Mucosa of stomach (tissue), 1 donor: ENCODE results near the gene GABRG3.
"Not testable (repeated sequence)": the region's sequence is repeated elsewhere in the genome, so short reads cannot be mapped to it uniquely, and the experiment has no call there.

Experiments used
- H3K27me3 ChIP-seq: one replicate; pipeline ENCODE4 v1.7.0; 2013; ENCODE audit warnings: mild to moderate bottlenecking, low read length; ENCODE audit not compliant: control insufficient read depth, insufficient read depth
- H3K36me3 ChIP-seq: one replicate; pipeline ENCODE4 v1.7.0; 2013; ENCODE audit warnings: low read length; ENCODE audit not compliant: control insufficient read depth, insufficient read depth
- H3K4me1 ChIP-seq: one replicate; pipeline ENCODE4 v1.7.0; 2013; ENCODE audit warnings: mild to moderate bottlenecking, low read length; ENCODE audit not compliant: control insufficient read depth, insufficient read depth
- H3K4me3 ChIP-seq: one replicate; pipeline ENCODE4 v1.7.0; 2013; ENCODE audit warnings: low read length
- H3K9ac ChIP-seq: one replicate; pipeline ENCODE4 v1.7.0; 2013; ENCODE audit warnings: mild to moderate bottlenecking, low read length, moderate library complexity
- H3K9me3 ChIP-seq: one replicate; pipeline ENCODE4 v1.7.0; 2013; ENCODE audit warnings: mild to moderate bottlenecking, low read length, moderate library complexity; ENCODE audit not compliant: control insufficient read depth
- donor health status: Pancreatic carcinoma.

The GABRG3 gene

DNA sequence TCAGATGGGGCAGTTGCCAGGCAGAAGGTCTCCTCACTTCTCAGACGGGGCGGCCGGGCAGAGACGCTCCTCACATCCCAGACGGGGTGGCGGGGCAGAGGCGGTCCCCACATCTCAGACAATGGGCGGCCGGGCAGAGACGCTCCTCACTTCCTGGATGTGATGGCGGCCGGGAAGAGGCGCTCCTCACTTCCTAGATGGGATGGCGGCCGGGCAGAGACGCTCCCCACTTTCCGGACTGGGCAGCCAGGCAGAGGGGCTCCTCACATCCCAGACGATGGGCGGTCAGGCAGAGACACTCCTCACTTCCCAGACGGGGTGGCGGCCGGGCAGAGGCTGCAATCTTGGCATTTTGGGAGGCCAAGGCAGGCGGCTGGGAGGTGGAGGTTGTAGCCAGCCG lies 33.2 kb downstream of the GABRG3 start:
- not testable (repeated sequence) for H3K4me3 ChIP-seq, H3K4me1 ChIP-seq, H3K27me3 ChIP-seq, H3K36me3 ChIP-seq, H3K9ac ChIP-seq, H3K9me3 ChIP-seq

DNA sequence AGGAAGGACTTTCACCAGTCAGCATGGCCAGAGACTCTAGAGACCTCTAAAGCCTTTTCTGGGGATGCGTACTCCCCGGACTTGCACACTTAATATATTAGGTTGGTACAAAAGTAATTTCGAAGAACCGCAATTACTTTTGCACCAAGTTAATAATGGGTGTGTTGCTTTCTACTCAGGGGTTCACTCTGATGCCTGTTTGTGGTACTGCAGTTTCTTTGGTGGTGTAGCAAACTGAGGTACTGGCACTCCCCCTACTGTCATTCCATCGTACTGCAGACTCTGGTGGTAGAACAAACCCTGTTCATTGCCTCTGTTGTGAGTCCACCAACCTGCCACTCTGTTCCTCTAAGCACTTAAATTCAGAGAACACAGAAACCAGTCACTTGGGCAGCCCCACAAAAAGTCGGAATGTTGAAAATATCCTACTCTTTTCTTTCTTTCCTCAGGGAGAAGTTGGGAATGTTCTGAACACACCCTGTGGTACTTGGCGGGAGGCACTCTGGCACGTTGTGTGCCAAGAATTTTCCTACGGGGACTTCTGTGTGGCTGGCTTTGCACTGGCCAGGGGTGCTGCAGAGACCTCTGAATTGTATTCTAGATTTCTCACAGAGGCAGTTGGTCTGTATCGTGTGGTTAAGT lies 46.3 kb downstream of the GABRG3 start:
- H3K9ac ChIP-seq: no peak overlapping the region
- no peaks in the 10 kb centered on the region for H3K9me3 ChIP-seq
- no peaks in the 10 kb centered on the region for H3K27me3 ChIP-seq
- H3K36me3 ChIP-seq: no peaks in the 10 kb centered on the region
- no peak overlapping the region for H3K4me3 ChIP-seq
- no peaks in the 10 kb centered on the region for H3K4me1 ChIP-seq

DNA sequence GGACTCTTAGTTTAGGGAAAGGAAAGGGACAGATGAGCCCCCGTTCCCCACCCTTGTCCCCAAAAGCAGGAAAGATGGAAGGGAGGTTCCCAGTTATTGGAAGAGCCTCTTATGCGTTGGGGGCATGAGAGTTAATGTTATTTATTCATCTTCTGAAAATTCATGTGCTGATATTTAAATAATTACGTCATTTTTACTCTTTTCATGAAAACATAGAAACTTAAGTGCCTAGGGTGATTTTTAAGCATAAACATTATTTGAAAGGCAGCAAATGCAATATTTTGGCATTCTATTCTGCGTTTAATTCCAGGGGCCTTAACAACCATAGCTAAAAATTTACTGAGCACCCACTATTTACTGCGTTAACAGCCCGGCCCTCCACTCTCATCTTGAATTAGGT lies 48.7 kb downstream of the GABRG3 start:
- no peaks in the 10 kb centered on the region for H3K36me3 ChIP-seq
- no peaks in the 10 kb centered on the region for H3K9me3 ChIP-seq
- H3K9ac ChIP-seq: no peak overlapping the region
- H3K27me3 ChIP-seq: no peaks in the 10 kb centered on the region
- H3K4me1 ChIP-seq: no peaks in the 10 kb centered on the region
- H3K4me3 ChIP-seq: no peak overlapping the region

DNA sequence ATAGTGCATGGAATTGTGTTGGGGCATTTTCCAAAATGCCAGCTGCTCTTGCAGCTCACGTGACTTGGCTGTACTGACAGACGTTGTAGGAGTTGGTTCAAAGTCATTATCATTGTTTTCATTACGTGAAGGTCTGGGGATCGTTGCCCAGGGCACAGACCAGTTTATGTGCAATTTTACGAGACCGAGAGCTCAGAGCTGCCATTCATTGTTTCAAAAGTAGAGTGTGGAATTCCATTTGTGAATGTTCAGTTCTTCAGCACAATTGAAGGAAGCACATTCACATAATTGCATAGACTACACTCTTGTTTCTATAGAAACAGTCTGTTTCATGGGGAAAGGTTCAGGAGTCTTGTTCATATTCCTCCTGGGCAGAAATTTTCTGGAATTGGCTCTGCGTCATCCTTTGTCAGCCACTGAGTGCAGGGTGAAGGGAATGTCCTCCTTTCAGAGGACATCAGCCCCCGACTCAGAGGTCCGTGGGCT lies 54.5 kb downstream of the GABRG3 start:
- H3K27me3 ChIP-seq: no peaks in the 10 kb centered on the region
- H3K4me3 ChIP-seq: no peak overlapping the region
- H3K36me3 ChIP-seq: no peaks in the 10 kb centered on the region
- no peaks in the 10 kb centered on the region for H3K4me1 ChIP-seq
- H3K9me3 ChIP-seq: no peaks in the 10 kb centered on the region
- no peak overlapping the region for H3K9ac ChIP-seq

GRCh38 chr15:27027229-27027628 lies 56.2 kb downstream of the GABRG3 start:
- Histone ChIP-seq H3K9ac (no peak overlapping the region), H3K36me3 (no peaks in the 10 kb centered on the region), H3K9me3 (no peaks in the 10 kb centered on the region), H3K27me3 (no peaks in the 10 kb centered on the region), H3K4me3 (no peak overlapping the region), H3K4me1 (no peaks in the 10 kb centered on the region)

GRCh38 chr15:27028858-27029477 lies 58.0 kb downstream of the GABRG3 start:
- H3K9me3 ChIP-seq: no peaks in the 10 kb centered on the region

DNA sequence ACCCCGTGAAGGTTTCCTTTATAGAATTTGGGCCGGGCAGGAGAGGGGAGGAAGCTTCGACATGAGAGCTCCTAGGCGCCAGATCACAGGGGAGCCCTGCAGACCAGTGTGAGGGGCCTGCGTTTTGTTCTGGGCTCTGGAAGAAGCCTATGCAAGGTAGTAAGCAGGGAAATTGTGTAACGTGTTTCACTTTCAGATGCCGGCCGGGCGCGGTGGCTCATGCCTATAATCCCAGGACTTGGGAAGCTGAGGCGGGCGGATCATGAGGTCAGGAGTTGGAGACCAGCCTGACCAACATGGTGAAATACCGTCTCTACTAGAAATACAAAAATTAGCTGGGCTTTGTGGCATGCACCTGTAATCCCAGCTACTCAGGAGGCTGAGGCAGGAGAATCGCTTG lies 65.2 kb downstream of the GABRG3 start:
- Histone ChIP-seq H3K4me1 (no peaks in the 10 kb centered on the region), H3K27me3 (no peaks in the 10 kb centered on the region), H3K9me3 (no peaks in the 10 kb centered on the region), H3K36me3 (no peaks in the 10 kb centered on the region), H3K9ac (no peak overlapping the region), H3K4me3 (no peak overlapping the region)

More at GRCh38 chr15:27028858-27029477, 58.0 kb downstream of the GABRG3 start:
- Histone ChIP-seq H3K27me3 (no peaks in the 10 kb centered on the region), H3K4me3 (no peak overlapping the region), H3K4me1 (no peaks in the 10 kb centered on the region), H3K9ac (no peak overlapping the region), H3K36me3 (no peaks in the 10 kb centered on the region)

DNA sequence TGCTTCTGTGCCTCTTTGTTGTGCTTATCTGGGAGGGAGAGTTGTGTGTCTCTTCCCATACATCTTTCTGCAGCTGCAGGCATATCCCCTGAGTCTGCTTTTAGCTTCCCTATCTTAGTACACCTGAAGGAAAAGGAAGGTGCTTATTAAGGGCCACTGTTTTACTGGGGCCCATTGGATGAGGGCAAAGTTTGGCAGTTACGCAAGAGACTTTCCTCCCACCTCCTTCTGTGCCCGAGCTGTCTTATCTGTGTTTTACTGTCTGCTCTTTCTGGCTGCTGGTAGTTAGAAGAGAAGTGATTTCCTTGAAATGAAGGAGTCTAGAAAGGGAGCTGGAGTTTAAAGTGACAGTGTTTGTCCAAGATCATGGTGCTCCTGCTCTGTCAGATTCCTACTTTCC lies 66.5 kb downstream of the GABRG3 start:
- H3K36me3 ChIP-seq: no peaks in the 10 kb centered on the region
- H3K9ac ChIP-seq: no peak overlapping the region
- H3K27me3 ChIP-seq: no peaks in the 10 kb centered on the region
- H3K4me3 ChIP-seq: no peak overlapping the region
- H3K4me1 ChIP-seq: no peaks in the 10 kb centered on the region
- no peaks in the 10 kb centered on the region for H3K9me3 ChIP-seq

- H3K4me1 ChIP-seq: no peaks in the 10 kb centered on the region
Measured at GRCh38 chr15:27039152-27039551, 68.2 kb downstream of the GABRG3 start.

DNA sequence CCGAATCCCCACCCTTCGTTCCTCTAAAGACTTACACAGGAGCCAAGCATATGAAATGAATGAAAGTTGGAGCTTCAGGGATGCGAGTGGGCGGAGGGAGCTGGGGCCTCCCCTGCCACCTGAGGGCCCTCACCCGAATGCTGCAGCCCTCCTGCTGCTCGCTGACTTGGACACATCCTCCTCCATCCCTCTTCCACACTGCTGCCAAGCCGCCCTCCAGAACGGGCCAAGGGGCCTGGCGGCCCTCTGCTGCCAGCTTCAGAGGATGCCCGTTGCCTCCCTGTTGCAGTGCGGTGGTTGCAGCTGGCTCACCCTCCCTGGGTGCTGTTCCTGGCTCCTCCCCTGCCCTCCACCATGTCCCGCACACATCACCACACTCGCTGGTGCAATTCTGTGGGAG lies 71.2 kb downstream of the GABRG3 start:
- Histone ChIP-seq H3K36me3 (no peaks in the 10 kb centered on the region), H3K9ac (no peak overlapping the region), H3K27me3 (no peaks in the 10 kb centered on the region), H3K9me3 (no peaks in the 10 kb centered on the region), H3K4me1 (no peaks in the 10 kb centered on the region), H3K4me3 (no peak overlapping the region)

More at GRCh38 chr15:27039152-27039551, 68.2 kb downstream of the GABRG3 start:
- Histone ChIP-seq H3K27me3 (no peaks in the 10 kb centered on the region), H3K36me3 (no peaks in the 10 kb centered on the region), H3K9me3 (no peaks in the 10 kb centered on the region), H3K4me3 (no peak overlapping the region), H3K9ac (no peak overlapping the region)

GRCh38 chr15:27042646-27043045 lies 71.7 kb downstream of the GABRG3 start:
- Histone ChIP-seq H3K4me1 (no peaks in the 10 kb centered on the region), H3K9ac (no peak overlapping the region), H3K4me3 (no peak overlapping the region), H3K27me3 (no peaks in the 10 kb centered on the region), H3K36me3 (no peaks in the 10 kb centered on the region), H3K9me3 (no peaks in the 10 kb centered on the region)

DNA sequence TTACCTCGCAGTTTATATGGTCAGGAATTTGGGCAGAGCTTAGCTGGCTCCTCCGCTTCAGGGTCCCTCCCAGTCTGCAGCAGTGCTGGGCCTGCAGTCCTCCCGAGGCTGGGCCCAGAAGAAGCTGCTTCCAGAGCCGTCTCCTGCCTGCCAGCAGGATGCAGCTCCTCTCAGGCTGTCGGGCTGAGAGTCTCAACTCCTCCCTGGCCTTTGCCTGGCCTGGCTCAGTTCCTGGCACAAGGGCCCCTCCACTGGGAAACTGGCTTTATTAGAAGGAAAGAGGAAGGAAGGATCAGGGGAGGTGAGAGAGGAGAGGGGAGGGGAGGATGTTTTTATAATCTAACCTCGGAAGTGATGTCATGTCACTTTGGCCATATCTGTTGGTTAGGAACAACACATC lies 72.8 kb downstream of the GABRG3 start:
- H3K9me3 ChIP-seq: no peaks in the 10 kb centered on the region
- H3K36me3 ChIP-seq: no peaks in the 10 kb centered on the region
- no peaks in the 10 kb centered on the region for H3K4me1 ChIP-seq
- H3K27me3 ChIP-seq: no peaks in the 10 kb centered on the region
- H3K9ac ChIP-seq: no peak overlapping the region
- no peak overlapping the region for H3K4me3 ChIP-seq
